Muscle of back (tissue), 11 donors: Measurements from ENCODE around the gene KRTAP5-8. TPM values are rescaled to one million over a fixed set of nuclear protein-coding genes. Genes with fewer than 3 reads are reported as not detected.
"Not testable (repeated sequence)": the region's sequence is repeated elsewhere in the genome, so short reads cannot be mapped to it uniquely, and the experiment has no call there.

Source experiments
- DNase-seq, 3 donors: peaks; one replicate each; pipeline versions ENCODE4 v3.0.0 to v3.0.0-alpha.2; 2013
- polyA plus RNA-seq, 10 donors: library from polyadenylated mRNA; unstranded; fragments of 120-200 nt; gene quantifications; one replicate each; pipeline ENCODE4 v1.2.1, GENCODE V29; 2013; ENCODE audit not compliant: insufficient read length in 10 of 10

KRTAP5-8 gene
- polyA plus RNA-seq, 10 donors: 0.17 TPM; not detected in 8

DNA sequence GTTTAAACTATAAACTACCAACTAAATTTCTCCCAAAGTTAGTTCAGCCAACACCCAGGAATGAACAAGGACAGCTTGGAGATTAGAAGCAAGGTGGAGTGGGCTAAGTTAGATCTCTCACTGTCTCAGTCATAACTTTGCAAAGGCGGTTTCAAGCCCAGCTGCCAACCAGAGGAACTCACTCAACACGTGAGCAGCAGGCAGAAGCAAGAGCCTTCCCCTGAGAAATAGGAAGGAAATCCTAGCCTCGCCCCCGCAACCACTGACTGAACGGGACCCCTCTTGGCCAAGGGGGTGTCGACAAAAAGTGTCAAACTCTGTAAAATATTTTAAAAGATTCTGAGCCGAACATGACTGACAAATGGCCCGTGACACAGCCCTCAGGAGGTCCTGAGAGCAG, 6.0 kb downstream of the KRTAP5-8 start:
- DNase-seq: no peak

GRCh38 chr11:71544525-71545214, 6.8 kb downstream of the KRTAP5-8 start:
- DNase-seq: no peak

- no peak for DNase-seq
Observed at GRCh38 chr11:71545405-71545966, 7.7 kb downstream of the KRTAP5-8 start.

- no peak for DNase-seq
Observed at GRCh38 chr11:71548120-71548519, 10.3 kb downstream of the KRTAP5-8 start, which contains the start of gene KRTAP5-9. KRTAP5-9 (plus strand) TSS chr11:71548420; CDS start chr11:71548658, 238 bp downstream.

DNA sequence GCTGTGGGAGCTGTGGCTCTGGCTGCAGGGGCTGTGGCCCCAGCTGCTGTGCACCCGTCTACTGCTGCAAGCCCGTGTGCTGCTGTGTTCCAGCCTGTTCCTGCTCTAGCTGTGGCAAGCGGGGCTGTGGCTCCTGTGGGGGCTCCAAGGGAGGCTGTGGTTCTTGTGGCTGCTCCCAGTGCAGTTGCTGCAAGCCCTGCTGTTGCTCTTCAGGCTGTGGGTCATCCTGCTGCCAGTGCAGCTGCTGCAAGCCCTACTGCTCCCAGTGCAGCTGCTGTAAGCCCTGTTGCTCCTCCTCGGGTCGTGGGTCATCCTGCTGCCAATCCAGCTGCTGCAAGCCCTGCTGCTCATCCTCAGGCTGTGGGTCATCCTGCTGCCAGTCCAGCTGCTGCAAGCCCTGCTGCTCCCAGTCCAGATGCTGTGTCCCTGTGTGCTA, 10.9 kb downstream of the KRTAP5-8 start:
- DNase-seq: no peak

GRCh38 chr11:71551711-71552110, 13.9 kb downstream of the KRTAP5-8 start:
- no peak for DNase-seq

DNA sequence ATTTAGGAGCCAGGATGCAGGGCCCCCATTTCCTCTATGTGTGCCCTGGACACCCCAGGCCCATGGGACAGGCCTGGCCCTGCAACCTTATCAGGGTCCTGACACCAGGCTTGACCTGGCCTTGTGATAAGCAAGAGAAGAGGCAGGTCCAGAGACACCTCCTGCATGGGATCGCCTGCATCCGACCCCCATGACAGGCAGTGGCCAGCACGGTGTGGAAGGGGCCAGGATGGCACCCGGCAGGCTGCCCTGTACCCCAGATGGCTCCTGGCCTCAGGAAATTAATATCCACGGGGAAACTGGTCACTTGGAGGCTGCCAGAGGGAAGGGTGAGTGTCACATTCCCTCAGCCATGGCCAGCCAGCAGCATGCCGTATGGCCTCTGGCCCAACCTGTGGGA, 17.2 kb downstream of the KRTAP5-8 start:
- DNase-seq: no peak

DNA sequence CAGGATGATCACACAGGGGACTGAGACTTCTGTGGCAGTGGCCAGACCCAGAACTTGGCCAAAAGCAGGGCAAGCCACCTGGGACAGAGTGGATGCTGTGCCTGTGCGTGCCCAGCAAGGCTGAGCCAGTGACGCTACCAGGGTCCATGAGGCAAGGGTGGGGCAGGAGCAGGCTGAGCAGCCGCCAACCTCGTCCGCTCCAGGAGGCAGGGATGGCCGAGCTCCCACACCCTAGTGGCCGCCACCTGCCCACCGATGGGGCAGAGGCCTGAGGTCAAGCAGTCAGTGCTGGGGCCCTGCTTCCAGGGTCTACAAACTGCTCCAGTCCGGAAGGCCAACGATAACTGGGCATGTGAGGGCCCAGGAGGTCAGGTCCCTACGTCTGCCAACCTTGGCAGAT, 17.7 kb downstream of the KRTAP5-8 start:
- DNase-seq: no peak

DNA sequence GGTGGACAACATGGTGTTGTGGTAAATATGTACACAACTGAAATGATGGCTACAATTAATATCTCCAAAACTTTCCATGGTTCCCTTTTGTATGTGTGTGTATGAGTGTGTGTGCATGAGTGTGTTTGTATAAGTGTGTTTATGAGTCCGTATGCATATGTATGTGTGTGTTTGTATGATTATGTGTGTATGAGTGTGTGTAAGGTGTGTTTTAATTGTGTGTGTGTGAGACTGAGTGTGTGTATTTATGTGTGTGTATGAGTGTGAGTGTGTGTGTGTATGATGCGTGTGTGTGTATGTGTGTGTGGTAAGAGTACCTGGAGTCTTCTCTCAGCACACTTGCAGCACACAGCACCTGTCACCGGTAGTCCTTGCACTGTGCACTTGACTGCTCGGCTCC, 18.2 kb downstream of the KRTAP5-8 start:
- no peak for DNase-seq

DNA sequence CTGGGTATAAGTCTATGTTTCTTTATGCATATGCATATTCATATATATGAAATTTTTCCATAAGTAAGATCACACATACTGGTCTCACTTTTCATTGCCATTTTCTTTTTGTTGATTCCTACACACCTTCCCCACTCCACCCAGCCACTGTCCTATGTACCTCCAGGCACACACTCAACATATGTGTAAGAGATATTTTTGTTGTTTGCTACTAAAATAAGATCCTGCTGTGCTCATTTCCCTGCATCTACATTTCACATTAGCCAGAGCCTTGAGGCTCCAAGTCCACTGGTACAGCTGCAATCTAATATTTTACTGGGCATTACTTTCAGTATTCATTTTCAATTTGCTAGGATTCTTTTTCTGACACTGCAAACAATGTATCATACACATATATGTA, 19.4 kb downstream of the KRTAP5-8 start:
- DNase-seq: no peak

GRCh38 chr11:71558996-71559395, 21.2 kb downstream of the KRTAP5-8 start:
- DNase-seq: no peak

GRCh38 chr11:71562120-71562519, 24.3 kb downstream of the KRTAP5-8 start:
- no peak for DNase-seq

DNA sequence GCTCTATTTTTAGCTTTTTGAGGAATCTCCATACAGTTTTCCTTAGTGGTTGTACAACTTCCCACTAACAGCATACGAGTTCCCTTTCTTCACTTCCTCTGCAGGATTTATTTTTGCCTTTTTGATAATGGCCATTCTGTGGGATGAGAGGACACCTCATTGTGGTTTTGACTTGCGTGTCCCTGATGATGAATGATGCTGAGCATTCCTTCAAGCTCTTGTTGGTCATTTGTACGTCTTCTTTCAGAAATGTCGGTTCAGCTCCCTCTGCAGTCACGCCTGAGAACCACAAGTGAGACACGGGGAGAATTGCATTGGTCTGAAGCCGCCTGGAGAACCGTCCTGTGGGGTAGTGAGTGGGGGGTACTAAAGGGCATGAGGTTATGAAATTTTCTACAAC, 25.6 kb downstream of the KRTAP5-8 start:
- DNase-seq: no peak

GRCh38 chr11:71564430-71564829, 26.6 kb downstream of the KRTAP5-8 start:
- DNase-seq: no peak

- no peak for DNase-seq
Observed at GRCh38 chr11:71565263-71565662, 27.4 kb downstream of the KRTAP5-8 start, which contains the start of gene KRTAP5-10. KRTAP5-10 (plus strand) TSS chr11:71565563; CDS start chr11:71565588, 25 bp downstream.

- no peak for DNase-seq
Observed at GRCh38 chr11:71566081-71566620, 28.3 kb downstream of the KRTAP5-8 start.

DNA sequence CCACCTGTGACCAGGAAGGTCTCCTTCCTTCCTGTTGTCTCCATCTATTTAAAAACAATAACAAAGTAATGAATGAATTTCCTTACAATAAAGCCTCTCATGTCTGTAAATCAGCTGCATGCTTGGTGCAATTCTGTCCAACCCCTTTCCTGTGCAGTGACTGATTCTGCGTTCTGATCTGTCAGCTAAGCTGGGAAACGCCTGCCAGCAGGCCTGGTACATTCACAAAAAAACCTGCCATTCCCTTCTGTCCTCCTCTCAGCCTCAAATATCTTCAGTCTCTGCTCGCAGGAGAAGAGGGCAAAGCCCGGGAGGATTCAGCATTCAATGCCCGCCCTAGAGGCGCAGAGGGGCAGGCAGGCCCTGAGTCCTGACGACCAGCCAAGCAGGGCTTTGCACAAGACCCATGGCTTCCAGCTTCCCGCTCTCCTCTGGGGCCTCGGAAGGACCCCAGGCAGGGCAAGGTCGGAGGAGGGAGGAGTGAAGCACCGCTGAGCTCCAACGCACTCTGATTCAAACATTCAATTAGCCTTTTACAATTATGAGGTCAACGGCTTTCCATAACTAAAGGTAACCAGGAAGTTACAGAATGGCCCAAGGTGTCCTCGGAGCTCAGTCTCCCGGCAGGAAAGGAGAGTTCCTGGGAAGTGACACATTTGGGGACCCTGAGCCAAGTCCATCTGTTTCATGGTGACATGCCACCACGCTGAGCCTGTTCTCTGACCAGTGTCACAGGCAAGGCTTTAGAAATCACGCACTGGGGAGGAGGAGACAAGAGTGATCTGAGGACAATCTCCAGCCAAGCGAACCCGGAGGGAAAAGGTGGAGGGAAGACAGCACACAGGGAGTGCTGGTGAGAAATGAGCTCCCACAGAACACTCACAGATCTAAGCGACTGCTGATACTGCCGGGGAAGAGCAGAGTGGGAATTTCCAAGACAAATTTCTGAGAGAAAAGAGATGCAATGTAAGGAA, 29.1 kb downstream of the KRTAP5-8 start:
- DNase-seq: not testable (repeated sequence)

- DNase-seq: not testable (repeated sequence)
Observed at GRCh38 chr11:71567633-71568032, 29.8 kb downstream of the KRTAP5-8 start.

- DNase-seq: peak; percentile 14 to 61 (median 36)
Observed at GRCh38 chr11:71568704-71569349, 31.0 kb downstream of the KRTAP5-8 start.

GRCh38 chr11:71571101-71571850, 33.5 kb downstream of the KRTAP5-8 start:
- DNase-seq: not testable (repeated sequence)

DNA sequence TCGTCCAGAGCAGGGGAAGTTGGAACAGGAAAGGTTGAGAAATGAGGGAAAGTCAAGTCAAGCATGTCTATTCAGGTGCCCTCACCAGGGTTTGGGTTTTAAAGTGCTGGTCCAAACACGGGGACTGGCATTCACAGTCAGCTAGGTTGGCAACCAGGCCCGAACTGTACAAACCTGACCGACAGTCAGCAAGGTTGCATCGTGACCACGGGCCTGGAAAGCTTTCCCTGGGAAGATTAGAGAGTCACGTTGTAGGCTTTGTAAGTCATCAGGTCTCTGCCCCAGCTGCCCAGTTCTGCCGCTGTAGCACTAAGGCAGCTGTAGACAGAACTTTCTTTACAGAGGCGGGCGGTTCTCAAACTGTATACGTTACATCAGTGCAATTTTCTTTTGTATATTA, 35.0 kb downstream of the KRTAP5-8 start:
- no peak for DNase-seq
